Activated CD4-positive, alpha-beta T cell treated with anti-CD3 and anti-CD28 coated beads for 1 hour (primary cell): ENCODE data around the gene FMNL3.
A peak's percentile ranks its signal among the peaks of the same experiment; 100 is the strongest.

Experiments
- DNase-seq: peaks from one replicate; pipeline ENCODE4 v3.0.0-alpha.2; 2020

Gene FMNL3

GRCh38 chr12:49707812-49708147, 575 bp upstream of the FMNL3 start:
- DNase-seq, result no peak

DNA sequence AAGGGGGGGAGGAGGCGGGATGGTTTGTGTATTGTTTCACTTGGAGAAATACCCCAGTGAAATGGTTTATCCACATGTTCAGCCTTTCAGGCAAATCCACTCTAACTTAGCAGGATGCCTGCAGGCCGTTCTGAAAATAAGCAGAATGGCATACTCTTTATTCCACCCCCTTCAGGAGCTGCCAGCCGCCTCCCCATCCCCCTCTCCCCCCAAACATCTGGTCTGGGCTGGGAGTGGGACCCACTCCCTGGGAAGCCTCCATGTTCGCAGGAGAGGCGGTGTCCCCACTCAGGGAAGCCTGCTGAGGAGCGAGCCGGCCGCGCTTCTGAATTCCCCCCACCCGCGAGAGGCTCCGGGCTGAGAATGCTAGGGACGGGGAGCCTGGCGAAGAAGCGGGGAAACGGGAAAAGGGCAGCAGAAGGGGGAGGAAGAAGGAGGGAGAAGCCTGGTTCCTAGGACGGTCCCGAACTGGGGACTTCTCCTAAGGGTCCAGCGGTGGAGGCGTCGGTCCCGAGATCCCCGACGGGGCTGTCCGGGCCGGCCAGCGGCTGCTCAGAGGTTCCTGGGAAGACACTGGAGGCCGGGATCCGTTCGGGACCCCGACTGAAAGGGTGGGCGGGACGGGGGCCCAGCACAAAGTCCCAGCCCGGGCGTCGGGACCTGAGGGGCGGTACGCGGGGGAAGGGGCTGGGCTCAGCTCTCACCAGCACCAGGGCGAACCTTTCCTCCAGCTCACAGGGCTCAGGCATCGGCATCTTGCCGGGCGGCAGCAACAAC, 666 bp downstream of the FMNL3 start:
- peak; percentile 16 for DNase-seq

DNA sequence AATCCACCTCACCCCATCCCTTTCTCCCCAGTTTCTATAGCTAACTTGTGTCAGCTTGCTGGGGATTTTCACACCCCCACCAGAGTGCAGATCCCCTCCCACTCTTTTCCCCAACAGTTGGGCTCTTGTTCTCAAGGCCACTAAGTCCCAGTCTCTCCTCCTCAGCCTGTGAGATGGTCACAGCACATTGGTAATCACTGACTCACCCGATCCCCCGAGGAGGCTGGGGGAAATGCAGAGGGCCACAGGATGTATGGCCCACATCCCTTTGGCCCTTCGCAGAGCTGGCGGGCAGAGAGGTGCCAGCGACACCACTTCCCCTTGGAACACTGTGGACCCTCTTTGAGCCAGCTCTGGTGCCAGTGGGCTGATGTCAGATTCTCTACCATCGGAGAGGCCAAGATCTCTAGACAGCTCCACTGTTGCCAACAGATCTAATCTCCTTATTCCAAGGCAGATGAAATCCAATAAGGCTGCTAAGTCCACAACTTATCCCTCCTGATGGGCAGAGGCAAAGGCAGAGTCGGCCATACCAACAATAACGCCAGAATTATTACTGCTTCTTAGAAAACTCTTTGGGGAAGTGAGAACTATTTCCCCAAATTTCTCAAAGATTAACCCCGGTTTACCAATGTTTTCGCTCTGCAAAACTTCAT, 1.6 kb downstream of the FMNL3 start:
- DNase-seq, result no peak

- DNase-seq, result peak; percentile 23
Measured at GRCh38 chr12:49703647-49704137, 3.5 kb downstream of the FMNL3 start.

DNA sequence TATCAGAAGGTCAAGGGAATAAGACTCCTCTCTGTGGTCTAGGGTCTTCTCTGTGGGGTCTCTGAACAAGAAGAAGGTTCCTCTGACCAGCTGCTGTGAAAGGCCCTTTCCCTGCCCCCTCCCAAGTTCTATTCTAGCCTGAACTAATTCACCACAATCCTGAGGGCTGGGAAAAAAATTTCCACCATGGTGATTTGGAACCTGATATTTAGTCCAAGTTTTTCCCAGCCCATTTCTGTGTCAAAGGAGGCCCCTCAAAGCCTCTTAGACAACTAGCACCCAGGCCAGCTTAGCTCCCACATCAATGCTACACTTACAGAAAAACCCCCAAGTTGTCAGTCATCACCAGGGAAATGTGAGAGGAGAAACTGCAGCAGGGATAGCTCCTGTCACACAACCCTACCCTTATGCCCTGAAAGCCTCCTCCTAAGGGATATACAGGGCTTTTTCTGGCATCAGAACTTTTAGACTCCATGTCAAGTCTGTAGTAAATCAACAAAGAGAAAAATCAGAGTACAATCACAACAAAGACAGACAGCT, 4.5 kb downstream of the FMNL3 start:
- no peak for DNase-seq

- no peak for DNase-seq
Measured at GRCh38 chr12:49702009-49702408, 5.2 kb downstream of the FMNL3 start.

GRCh38 chr12:49698619-49699545, 8.3 kb downstream of the FMNL3 start:
- no peak for DNase-seq

DNA sequence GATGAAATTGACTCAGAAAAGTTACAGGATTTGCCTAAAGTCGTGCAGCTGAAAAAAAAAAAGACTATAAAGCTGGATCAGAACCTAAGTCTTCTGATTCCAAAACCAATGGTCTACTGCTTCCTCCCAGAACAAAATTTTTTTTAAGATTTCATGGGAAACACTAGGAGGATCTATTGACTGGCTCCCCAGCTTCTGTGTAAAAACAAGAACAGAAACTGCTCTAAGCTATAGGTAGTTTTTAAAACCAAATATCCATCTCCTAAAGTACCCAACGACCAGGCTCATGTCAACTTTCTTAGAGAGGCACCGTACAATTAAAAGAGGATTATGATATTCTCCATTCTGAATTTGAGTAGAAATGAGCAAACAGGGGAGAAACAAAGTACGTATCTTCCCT, 9.4 kb downstream of the FMNL3 start:
- no peak for DNase-seq

DNA sequence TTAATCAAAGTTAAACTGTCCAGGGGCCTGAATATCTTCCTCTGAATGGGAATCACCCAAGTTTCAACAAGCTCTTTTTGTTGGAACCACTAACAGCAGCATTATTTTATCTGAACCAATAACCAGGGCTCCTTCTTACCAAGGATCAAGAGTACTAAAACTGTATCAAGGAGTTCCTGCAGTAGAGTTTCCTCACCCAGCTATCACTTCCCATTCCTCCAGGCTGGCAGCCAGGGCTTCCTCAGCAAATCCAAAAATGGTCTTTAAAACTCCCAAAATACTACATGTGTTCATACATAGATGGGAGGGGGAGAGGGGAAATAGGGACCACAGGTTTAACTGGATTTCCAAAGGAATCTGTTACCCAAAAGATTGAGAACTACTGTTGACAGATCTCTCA, 10.5 kb downstream of the FMNL3 start:
- DNase-seq, result no peak

DNA sequence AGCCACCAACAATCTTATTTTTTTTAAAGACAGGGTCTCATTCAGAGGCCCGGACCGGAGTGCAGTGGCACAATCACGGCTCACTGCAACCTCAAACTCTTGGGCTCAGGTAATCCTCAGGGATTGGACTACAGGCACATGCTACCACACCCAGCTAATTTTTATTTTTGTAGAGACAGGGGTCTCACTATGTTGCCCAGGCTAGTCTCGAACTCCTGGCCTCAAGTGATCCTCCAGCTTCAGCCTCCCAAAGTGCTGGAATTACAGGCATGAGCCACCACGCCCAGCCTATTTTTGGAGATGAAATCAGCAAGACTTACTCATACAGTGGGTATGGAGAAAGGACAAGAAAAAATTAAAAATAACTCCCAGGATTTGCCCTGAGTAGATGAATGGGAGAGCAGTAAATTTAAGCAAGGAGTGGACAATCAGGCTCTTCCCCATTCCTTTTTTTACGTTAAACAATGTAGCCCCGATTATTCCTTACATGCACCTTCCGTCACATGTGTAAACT, 13.2 kb downstream of the FMNL3 start:
- DNase-seq, result no peak

DNA sequence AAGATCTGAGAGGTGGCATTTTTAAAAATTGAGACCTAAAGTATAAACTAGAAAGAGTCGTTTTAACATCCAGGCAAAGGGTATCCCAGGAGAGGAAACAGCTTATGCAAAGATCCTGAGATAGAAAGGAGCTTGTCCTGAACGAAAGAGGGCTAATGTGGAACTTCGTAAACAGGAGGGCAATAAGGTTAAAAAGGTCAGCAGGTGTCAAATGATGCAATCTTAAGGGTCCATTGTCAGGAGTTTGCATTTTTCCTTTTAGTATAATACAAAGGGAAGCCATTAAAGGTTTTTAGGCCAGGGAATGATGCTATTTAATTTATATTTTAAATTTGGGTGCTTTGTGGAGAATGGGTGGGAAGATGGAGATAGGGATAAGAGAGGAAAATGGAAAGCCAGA, 14.4 kb downstream of the FMNL3 start:
- DNase-seq, result no peak

DNA sequence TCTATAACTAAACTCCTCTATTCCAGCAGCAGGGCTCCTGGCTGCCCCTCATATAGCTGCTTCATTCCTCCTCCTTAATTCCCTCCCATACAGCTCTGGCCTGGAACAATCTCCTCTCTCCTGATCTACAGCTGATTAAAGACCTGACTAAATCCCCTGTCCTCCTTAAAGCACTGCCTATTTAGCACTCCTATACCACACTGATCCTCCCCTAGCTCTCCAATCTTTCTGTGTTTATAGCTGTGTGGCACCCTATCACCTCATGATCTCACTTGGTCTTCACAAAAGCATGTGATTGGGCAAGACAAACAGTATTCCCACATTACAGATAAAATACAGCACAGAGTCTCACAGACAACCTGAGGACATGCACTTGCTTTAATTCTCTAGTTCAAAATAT, 17.4 kb downstream of the FMNL3 start:
- DNase-seq, result no peak

GRCh38 chr12:49689237-49689636, 18.0 kb downstream of the FMNL3 start:
- no peak for DNase-seq

- no peak for DNase-seq
Measured at GRCh38 chr12:49687941-49688340, 19.3 kb downstream of the FMNL3 start.

GRCh38 chr12:49684310-49684854, 22.8 kb downstream of the FMNL3 start:
- no peak for DNase-seq

DNA sequence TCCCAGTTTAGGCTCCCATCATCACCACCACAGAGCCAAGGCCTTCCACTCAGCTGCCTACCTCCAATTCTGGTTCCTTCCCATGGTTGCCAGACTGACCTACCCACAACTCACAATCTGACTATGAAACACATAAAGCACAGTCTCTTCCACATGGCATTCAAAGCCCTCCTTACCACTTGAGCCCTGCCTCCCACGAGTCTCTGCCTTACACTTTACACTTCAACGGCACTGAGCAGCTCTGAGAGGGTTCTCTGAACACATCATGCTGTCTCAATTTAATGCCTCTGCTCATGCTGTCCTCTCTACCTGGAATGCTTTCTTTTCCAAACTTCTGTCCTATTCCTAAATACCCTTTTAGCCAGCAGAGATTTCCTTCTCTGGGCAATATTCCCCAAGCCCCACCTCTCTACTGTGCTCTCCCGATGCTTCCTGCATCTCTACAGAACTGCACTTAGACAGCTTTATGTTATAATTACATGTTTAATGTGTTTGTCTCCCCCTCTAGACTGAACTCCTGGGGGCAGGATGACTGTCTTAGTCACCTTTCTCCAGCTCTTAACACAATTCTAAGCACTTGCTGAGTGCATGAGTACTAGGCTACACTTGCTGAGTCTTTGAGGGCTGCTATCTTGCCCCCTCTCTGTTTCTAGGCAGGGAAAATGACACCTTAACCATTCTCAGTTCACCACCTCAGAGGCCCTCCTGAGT, 23.5 kb downstream of the FMNL3 start:
- no peak for DNase-seq

DNA sequence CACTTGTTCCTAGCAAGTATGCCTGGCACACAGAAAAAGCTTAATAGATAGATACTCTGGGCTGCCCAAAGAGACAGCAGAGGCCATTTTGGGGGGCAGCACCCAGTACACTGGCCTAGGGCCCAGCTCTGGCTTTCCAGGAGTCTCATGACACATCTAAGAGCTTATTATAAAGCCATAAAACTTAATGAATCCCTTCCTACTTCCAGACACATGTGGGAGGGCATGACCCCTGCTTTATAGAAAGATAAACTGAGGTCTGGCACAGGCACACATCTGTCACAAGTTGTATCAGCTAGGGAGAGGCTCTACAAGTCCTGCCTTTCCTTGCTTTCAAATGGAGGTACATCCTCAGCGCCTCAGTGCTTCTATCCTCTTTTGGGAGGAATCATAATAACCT, 27.1 kb downstream of the FMNL3 start:
- DNase-seq, result no peak

- DNase-seq, result no peak
Measured at GRCh38 chr12:49678711-49679110, 28.5 kb downstream of the FMNL3 start.

DNA sequence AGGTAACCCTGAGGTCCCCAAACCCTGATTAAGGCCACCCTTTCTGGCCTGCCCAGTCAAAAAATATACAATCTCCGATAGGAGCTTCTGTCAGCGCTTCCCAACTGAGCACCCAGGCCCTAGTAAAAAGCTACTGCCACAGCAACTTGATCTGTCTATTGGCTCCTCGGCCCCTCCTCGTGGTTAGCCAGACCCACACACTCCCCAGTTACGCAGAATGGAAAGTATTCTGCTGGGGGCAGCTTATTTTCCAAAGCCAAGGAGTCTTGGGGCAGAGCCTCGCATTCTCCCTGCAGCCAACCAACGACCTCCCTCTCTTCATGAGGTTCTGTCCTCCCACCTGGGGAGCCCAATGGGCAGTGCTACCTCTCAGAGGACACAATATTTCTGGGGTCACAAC, 32.1 kb downstream of the FMNL3 start:
- no peak for DNase-seq

DNA sequence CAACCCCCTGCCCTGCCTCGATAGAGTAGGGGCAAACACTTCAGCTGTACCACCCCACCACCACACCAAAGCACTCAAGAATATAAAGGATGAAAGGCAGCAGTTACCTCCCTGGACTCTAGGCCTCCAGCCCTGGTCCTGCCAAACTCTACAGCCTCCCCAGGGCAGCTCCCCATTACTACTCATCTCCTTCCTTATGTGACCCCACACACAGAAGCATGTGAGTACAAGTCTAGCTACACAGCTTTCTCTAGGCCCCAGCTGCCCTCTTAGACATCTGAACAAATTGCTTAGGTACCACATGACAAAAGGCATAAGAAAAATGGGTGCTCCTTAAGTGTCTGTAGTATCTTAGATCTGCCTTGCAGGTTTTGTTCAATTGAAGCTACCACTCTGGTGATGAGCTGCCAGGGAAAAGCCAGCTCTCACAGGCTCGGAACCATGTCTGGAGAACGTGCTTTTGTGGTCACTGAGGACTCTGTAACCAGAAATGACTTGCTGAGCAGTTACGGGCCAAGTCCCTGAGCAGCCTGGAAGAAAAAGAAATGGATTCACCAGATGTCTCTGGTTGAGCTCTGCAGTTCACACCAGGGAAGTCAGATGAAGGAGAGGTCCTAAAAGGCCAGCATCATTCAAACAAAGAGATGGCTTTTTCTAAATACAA, 32.8 kb downstream of the FMNL3 start:
- DNase-seq, result no peak
